Fibroblast of villous mesenchyme (primary cell): ENCODE measurements around the gene LGALS8. TPM values are rescaled to one million over a fixed set of nuclear protein-coding genes. Genes with fewer than 3 reads are reported as not detected.
"Not testable (repeated sequence)": the region's sequence is repeated elsewhere in the genome, so short reads cannot be mapped to it uniquely, and the experiment has no call there.

Source experiments
- DNase-seq: peaks from one replicate; pipeline ENCODE4 v3.0.0-alpha.2; 2010; ENCODE audit warnings: low read depth
- H3K4me3 ChIP-seq: 2 replicates; pipeline ENCODE4 v1.5.1; 2011; ENCODE audit warnings: low read depth, mild to moderate bottlenecking, low read length
- total RNA-seq: library from RNA; depleted of rRNA; stranded (reverse); fragments of >200 nt; gene quantifications from 2 replicates; pipeline ENCODE4 v1.2.3, GENCODE V29; 2012
- TF ChIP-seq, protein P1 (sequence below): IDR thresholded peaks from 2 replicates; pipeline ENCODE4 v1.5.1; 2012; ENCODE audit warnings: low read depth, mild to moderate bottlenecking, low read length; ENCODE audit not compliant: insufficient read depth

LGALS8 gene
- total RNA-seq, 1 donor: 47.1 TPM

DNA sequence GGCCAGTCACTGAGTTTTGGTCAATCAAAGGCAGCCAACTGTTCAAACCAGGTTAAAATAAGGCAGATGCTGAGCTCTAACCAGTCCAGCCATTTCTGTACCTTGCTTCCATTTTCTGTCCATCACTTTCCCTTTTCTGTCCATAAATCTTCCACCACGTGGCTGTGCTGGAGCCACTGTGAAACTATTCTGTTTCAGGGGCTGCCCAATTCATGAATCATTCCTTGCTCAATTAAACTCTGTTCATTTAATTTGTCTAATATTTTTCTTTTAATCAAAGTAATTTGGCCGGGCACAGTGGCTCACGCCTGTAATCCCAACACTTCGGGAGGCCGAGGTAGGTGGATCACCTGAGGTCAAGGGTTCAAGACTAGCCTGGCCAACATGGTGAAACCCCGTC, 22.7 kb upstream of the LGALS8 start:
- no peak for DNase-seq
- TF ChIP-seq, protein P1, sequence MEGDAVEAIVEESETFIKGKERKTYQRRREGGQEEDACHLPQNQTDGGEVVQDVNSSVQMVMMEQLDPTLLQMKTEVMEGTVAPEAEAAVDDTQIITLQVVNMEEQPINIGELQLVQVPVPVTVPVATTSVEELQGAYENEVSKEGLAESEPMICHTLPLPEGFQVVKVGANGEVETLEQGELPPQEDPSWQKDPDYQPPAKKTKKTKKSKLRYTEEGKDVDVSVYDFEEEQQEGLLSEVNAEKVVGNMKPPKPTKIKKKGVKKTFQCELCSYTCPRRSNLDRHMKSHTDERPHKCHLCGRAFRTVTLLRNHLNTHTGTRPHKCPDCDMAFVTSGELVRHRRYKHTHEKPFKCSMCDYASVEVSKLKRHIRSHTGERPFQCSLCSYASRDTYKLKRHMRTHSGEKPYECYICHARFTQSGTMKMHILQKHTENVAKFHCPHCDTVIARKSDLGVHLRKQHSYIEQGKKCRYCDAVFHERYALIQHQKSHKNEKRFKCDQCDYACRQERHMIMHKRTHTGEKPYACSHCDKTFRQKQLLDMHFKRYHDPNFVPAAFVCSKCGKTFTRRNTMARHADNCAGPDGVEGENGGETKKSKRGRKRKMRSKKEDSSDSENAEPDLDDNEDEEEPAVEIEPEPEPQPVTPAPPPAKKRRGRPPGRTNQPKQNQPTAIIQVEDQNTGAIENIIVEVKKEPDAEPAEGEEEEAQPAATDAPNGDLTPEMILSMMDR: no peak

DNA sequence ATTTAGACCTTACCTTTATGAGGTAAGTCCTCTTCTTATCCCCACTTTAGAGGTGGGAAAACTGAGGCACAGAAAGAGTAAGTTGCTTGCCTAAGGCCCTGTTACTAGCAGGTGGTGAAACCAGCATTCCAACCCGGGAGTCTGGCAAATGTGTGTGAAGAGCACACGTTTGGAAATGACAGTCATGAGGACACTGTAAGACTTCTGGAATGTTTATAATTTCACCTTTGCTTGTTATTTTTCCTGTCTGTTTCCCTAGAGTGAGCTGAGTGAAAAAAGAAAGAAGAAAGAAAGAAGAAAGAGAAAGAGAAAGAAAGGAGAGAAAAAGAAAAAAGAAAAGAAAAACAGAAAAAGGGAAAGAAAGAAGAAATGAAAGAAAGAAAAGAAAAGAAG, 21.2 kb upstream of the LGALS8 start:
- peak; percentile 62 for DNase-seq
- no peak overlapping the region for H3K4me3 ChIP-seq

More for the DNA sequence above, 22.7 kb upstream of the LGALS8 start:
- H3K4me3 ChIP-seq: no peak overlapping the region

DNA sequence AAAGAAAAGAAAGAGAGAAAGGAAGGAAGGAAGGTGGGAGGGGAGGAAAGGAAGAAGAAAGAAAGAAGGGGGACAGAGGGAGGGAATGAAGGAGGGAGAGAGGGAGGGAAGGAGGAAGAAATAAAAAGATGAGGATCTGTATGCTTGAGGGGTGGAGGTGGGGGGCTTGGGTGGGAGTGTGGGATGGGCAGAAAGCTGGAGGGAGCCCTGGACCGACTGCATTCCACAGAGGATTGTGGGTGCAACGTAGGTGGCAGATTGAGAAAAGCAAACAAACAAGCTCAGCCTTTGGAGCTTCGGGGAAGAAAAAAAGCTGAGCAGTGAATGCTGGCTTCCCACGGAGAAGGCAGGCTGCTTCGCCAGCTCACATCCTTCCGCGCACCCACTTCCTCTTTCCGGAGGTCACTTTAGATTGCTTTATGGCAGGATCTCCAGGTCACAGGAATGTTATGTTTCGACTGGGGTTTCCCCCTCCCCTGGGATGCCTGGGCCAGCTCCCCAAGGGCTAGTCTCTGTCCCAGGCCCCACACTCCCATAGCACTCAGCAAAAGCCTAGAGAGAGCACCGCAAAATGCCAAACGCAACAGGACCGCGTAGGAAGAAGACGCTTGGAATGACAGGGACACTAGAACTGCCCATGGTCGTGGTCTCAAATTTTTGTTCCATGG, 20.7 kb upstream of the LGALS8 start:
- DNase-seq: peak; percentile 65
- TF ChIP-seq, protein P1: no peak
- peak overlapping the region; percentile 0 for H3K4me3 ChIP-seq

More for the DNA sequence above, 21.2 kb upstream of the LGALS8 start:
- TF ChIP-seq, protein P1: no peak

DNA sequence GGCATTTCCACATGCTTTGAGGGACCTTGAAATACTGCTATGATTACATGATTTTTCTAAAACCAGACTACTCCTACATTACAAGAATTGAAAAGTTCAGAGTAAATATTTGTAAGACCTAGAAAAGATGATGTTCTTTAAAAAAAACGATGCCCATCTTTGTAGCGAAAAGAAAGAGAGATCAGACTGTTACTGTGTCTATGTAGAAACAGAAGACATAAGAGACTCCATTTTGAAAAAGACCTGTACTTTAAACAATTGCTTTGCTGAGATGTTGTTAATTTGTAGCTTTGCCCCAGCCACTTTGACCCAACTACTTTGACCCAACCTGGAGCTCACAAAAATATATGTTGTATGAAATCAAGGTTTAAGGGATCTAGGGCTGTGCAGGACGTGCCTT, 19.4 kb upstream of the LGALS8 start:
- not testable (repeated sequence) for DNase-seq

DNA sequence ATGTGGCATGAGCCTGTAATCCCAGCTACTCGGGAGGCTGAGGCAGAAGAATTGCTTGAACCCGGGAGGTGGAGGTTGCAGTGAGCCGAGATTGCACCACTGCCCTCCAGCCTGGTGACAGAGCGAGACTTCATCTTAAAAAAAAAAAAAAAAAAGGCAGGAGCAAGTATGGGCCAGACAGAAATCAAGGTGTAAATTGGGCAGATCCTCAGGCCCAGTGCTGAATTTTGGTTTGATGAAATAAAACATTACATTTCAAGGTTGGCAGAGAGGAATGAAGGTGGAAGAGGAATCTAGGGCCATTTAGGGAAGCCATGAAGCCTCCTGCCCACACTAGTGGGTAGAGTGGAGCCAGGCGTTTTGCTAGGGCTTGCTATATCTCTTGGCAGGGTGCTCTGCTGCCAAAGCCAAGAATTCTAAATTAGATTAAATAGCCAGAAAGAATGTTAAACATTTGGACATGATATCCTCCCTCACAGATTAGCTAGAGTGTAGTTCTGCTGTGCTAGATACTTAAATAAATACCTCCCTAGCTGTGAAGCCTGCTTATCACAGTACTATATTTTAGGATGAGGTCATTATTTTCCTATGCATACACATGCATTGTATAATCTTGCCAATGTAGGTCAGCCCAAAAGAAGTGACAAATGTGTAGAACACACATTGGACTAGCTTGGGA, 16.6 kb upstream of the LGALS8 start:
- TF ChIP-seq, protein P1: no peak
- peak; percentile 64 for DNase-seq
- H3K4me3 ChIP-seq: no peak overlapping the region

More for the DNA sequence above, 19.4 kb upstream of the LGALS8 start:
- H3K4me3 ChIP-seq: not testable (repeated sequence)

DNA sequence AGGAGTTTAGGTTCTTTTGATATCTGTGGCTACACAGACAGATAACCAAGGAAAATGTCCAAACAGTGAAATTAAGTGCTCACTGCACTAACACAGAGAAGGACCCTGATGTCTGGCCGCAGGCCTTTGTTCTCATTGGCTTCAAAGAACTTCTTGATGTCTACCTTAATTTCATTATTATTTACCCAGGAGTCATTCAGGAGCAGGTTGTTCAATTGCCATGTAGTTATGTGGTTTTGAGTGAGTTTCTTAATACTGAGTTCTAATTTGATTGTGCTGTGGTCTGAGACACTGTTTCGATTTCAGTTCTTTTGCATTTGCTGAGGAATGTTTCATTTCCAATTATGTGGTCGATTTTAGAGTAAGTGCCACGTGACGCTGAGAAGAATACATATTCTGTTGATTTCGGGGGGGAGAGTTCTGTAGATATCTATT, 15.2 kb upstream of the LGALS8 start:
- no peak overlapping the region for H3K4me3 ChIP-seq
- DNase-seq: no peak
- TF ChIP-seq, protein P1: no peak

DNA sequence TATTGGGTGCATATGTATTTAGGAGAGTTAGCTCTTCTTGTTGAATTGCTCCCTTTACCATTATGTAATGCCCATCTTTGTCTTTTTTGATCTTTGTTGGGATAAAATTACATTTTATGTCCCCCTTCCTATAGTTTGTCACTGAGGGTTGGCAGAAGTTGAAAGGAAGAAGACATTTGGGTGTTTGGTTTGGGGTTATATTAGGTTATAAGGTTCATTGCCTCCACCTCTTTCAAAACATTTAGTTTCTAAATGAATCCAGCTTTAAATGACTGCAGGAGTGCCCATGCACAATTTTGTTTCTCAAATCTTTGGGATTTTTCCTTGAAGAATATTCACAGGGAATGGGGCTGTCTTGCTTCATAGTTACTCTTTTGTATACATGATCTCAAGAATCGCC, 14.6 kb upstream of the LGALS8 start:
- H3K4me3 ChIP-seq: no peak overlapping the region
- TF ChIP-seq, protein P1: no peak
- DNase-seq: no peak
